Prostate gland (tissue), 2 donors: ENCODE data around the gene SLC43A2. TPM values are rescaled to one million over a fixed set of nuclear protein-coding genes. Genes with fewer than 3 reads are reported as not detected.

Source experiments
- DNase-seq: peaks from one replicate; pipeline ENCODE4 v3.0.0-alpha.2; 2019; ENCODE audit warnings: low spot score
- H3K27ac ChIP-seq, 2 donors: fragments of 200-600 bp; sonication (generic); 2 replicates each; pipeline ENCODE4 v1.5.1; 2017 to 2019
- H3K27me3 ChIP-seq: fragments of 200-600 bp; sonication (generic); replicated peaks from 2 replicates; pipeline ENCODE4 v1.5.1; 2019; ENCODE audit not compliant: insufficient read depth
- H3K36me3 ChIP-seq, 2 donors: fragments of 200-600 bp; sonication (generic); 1 replicate in 1 of 2; 2 replicates in 1 of 2; pipeline versions ENCODE4 v1.5.1 to v1.8.1; 2017 to 2019
- H3K4me1 ChIP-seq: fragments of 200-600 bp; sonication (generic); replicated peaks from 2 replicates; pipeline ENCODE4 v1.5.1; 2019
- H3K4me3 ChIP-seq, 2 donors: fragments of 200-600 bp; sonication (generic); 2 replicates each; pipeline ENCODE4 v1.5.1; 2017 to 2019
- H3K9me3 ChIP-seq: fragments of 200-600 bp; sonication (generic); 2 replicates; pipeline ENCODE4 v1.5.1; 2017
- POLR2A ChIP-seq: fragments of 450-650 bp; IDR thresholded peaks from one replicate; pipeline ENCODE4 v1.6.1; 2016; ENCODE audit warnings: antibody characterized with exemption, mild to moderate bottlenecking
- POLR2AphosphoS5 ChIP-seq: sonication (generic); formaldehyde crosslinking; IDR thresholded peaks from one replicate; pipeline ENCODE4 v1.6.1; 2017; ENCODE audit warnings: antibody characterized with exemption
- WGBS: methylation state at CpG from one replicate; pipeline ENCODE4 v1.1.5; 2018; 5-methylcytosine and 5-hydroxymethylcytosine counted together
- intact Hi-C: fragments of 100-400 bp; cut with DNase I; formaldehyde crosslinking; loops from one replicate; pipeline ENCODE4 v1.14.2; 2022
- total RNA-seq, 2 donors: library from RNA; depleted of rRNA; stranded (reverse); fragments of >200 nt; gene quantifications; one replicate each; pipeline ENCODE4 v1.1.0, GENCODE V29; 2016
- TF ChIP-seq, protein P1 (sequence below), 4 experiments: fragments of 200-600 bp in 2 of 4; fragments of 450-650 bp in 2 of 4; sonication (generic) in 2 of 4; IDR thresholded peaks; 1 replicate in 3 of 4; 2 replicates in 1 of 4; pipeline ENCODE4 v1.5.1; 2016 to 2019; ENCODE audit warnings: antibody characterized with exemption in 4 of 4, mild to moderate bottlenecking in 2 of 4, moderate library complexity in 2 of 4

SLC43A2 gene
- total RNA-seq, 2 donors from 2014 or later: 11.8 to 14.8 TPM

DNA sequence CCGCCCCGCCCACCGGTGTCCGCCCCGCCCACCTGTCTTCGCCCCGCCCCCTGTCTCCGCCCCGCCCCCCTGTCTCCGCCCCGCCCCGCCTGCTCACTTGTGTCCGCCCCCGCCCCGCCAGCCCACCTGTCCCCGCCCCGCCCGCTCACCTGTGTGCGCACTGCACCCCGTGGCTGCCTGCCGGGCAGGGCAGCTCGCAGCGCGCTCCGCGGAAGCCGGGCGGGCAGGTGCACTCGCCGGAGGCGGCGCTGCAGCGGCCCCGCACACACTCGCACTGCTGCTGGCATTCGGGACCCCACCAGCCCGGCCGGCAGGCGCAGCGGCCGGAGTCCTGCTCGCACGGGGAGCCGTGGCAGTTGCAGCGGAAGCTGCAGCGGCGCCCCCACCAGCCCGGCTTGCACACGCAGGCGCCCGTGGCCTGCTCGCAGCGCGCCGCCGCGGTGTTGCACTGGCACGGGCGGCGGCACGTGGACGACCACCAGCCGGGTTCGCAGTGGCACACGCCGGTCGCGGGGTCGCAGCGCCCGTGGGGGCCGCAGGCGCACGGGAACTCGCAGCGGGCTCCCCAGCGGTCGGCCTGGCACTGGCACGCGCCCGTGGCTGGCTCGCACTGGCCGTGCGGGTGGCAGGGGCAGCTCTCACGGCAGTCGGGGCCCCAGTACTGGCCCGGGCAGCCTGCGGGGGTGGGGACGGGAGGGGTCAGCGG is 14.8 kb upstream of the SLC43A2 start:
- WGBS: 1% methylated on average over 45 of the region's 90 CpGs

GRCh38 chr17:1641065-1641403 is 12.4 kb upstream of the SLC43A2 start:
- intact Hi-C loops: no loop called here
- TF ChIP-seq POLR2AphosphoS5 (no peak), POLR2A (no peak)
- TF ChIP-seq, protein P1, sequence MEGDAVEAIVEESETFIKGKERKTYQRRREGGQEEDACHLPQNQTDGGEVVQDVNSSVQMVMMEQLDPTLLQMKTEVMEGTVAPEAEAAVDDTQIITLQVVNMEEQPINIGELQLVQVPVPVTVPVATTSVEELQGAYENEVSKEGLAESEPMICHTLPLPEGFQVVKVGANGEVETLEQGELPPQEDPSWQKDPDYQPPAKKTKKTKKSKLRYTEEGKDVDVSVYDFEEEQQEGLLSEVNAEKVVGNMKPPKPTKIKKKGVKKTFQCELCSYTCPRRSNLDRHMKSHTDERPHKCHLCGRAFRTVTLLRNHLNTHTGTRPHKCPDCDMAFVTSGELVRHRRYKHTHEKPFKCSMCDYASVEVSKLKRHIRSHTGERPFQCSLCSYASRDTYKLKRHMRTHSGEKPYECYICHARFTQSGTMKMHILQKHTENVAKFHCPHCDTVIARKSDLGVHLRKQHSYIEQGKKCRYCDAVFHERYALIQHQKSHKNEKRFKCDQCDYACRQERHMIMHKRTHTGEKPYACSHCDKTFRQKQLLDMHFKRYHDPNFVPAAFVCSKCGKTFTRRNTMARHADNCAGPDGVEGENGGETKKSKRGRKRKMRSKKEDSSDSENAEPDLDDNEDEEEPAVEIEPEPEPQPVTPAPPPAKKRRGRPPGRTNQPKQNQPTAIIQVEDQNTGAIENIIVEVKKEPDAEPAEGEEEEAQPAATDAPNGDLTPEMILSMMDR (IDR thresholded peaks at IDR 0.05): no peak
- Histone ChIP-seq H3K27me3 (no peaks in the 10 kb centered on the region), H3K36me3 (no peaks in the 10 kb centered on the region), H3K4me3 (no peak overlapping the region), H3K9me3 (no peaks in the 10 kb centered on the region), H3K4me1 (peaks cover 8% of the 10 kb centered on the region), H3K27ac (no peak overlapping the region)
- no peak for DNase-seq
- WGBS: 74% methylated on average over 12 of the region's 12 CpGs

More for the DNA sequence above, 14.8 kb upstream of the SLC43A2 start:
- H3K4me1 ChIP-seq: peaks cover 11% of the 10 kb centered on the region
- intact Hi-C loops: no loop called here
- peak overlapping the region; percentile 27 to 50 for H3K4me3 ChIP-seq
- H3K36me3 ChIP-seq: no peaks in the 10 kb centered on the region
- H3K9me3 ChIP-seq: no peaks in the 10 kb centered on the region
- peak; percentile 83 for DNase-seq
- H3K27ac ChIP-seq: no peak overlapping the region
- TF ChIP-seq POLR2A (peak; percentile 37), POLR2AphosphoS5 (no peak)
- TF ChIP-seq, protein P1 (IDR thresholded peaks at IDR 0.05): peak in 3 of 4 experiments; percentile 31 to 53 (median 52)
- H3K27me3 ChIP-seq: no peaks in the 10 kb centered on the region

DNA sequence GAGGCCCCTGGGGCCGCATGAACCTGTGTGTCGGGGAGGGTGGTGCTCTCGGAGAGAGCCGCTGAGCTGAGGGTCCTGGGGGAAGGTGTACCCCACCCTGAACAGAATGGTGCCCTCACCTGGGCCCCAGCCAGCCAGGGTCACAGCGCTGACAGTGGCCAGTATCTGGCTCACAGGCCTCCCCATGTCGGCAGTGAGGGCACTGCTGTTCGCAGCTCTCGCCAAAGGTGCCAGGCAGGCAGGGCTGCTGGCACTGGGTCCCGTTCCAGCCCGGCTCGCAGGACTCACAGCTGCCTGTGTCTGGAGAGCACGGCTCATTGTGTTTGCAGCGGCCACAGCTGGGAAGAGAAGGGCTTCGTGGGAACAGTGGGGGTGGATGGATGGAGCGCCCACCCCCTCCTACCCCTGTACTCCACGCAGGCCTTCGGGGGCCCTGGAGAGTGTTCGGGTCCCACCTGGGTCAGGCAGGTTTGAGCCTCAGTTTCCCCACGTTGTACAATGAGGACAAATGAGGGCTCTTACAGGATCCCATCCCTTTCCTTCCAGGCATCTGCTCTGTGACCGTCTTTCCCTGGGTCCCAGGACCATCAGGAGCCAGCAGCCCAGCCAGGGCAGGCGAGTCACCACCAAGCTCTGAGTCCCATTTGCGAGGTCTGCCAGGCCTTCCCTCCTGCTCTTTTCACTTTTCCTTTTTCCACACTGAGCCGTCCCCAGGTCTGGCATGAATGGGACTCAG is 11.9 kb upstream of the SLC43A2 start:
- H3K27me3 ChIP-seq: no peaks in the 10 kb centered on the region
- H3K27ac ChIP-seq: no peak overlapping the region
- no peak overlapping the region for H3K4me3 ChIP-seq
- no peaks in the 10 kb centered on the region for H3K9me3 ChIP-seq
- no peaks in the 10 kb centered on the region for H3K36me3 ChIP-seq
- TF ChIP-seq POLR2A: no peak
- TF ChIP-seq, protein P1 (IDR thresholded peaks at IDR 0.05): no peak
- TF ChIP-seq POLR2AphosphoS5: no peak
- 61% methylated on average over 23 of the region's 23 CpGs for WGBS
- DNase-seq: no peak
- peaks cover 8% of the 10 kb centered on the region for H3K4me1 ChIP-seq
- intact Hi-C loops: no loop called here

DNA sequence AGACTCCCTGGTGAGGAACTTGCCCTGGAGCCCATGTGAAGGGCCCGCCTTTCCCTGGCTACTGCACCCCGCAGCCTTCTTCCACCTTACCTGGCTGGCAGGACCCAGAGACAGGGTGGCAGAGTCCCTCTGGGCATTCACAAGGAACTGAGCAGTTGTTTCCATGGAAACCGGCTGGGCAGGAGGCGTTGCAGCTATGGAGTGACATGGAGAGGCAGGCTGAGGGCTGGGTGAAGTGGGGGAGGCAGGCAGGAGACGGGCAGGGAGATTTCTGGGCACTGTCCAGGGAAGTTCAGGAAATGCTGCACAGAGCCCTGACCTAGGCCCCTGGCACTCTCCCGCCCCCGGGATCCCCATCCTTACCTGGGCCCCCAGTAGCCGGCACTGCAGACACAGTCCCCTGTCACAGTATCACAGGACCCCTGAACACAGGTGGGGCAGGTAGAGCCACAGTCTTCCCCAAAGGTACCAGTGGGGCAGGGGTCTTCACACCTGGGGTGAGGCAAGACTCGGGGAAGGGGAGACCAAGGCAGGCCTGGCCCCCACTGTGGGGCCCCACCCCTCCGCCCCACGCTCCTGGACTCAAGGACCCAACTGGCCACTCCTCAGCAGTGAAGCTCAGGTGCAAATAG is 11.0 kb upstream of the SLC43A2 start:
- TF ChIP-seq POLR2AphosphoS5 (no peak), POLR2A (no peak)
- TF ChIP-seq, protein P1 (IDR thresholded peaks at IDR 0.05): no peak
- WGBS: 62% methylated on average over 11 of the region's 11 CpGs
- Histone ChIP-seq H3K9me3 (no peaks in the 10 kb centered on the region), H3K27me3 (no peaks in the 10 kb centered on the region), H3K27ac (no peak overlapping the region), H3K4me3 (no peak overlapping the region), H3K4me1 (peaks cover 8% of the 10 kb centered on the region), H3K36me3 (no peaks in the 10 kb centered on the region)
- no peak for DNase-seq
- intact Hi-C loops: no loop called here
